Measurements from ENCODE around the gene ZFP62. TPM values are rescaled to one million over a fixed set of nuclear protein-coding genes. Genes with fewer than 3 reads are reported as not detected.

The ZFP62 gene
- total RNA-seq, 1 donor, result 18.1 TPM

DNA sequence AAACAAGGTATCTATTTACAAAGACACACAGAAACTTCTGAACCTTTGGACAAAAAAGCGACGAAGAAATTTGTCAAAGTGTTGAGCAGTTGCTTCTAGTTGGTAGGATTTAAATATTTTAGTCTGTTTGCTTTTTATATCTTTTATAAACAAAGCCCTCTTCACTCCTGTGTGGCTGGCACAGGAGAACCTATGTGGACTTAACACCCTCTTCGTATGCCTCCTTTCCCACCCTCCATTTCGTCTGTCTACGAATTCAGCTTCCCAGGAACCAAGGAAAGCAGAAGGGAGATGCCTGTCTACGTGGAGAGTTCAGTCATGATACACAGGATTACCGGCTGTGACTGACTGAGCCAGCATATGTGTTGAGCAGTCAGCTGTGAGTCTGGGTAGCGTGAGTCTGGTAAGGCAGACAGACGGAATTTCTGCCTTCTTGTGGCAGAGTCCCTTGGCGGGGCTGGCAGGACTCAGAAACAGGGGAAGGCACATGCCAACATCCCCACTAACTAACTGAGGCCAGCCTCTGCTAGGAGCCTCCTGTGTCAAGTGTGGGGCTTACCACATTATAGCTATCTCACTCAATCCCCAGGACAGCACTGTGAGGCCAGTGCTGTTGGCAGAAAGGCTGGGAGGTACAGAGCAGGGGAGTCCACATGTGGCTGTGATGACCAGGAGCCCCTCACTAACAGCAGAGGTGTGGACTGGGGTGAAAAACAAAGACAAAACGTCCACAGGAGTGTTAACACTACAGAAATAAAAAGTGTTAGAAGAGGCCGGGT is 13.9 kb upstream of the ZFP62 start:
- Histone ChIP-seq H4K20me1 (ENCODE audit: insufficient read depth, low read length) (no peaks in the 10 kb centered on the region), H3K79me2 (ENCODE audit: insufficient read depth, low read length) (no peaks in the 10 kb centered on the region), H3K36me3 (ENCODE audit: insufficient read depth, low read length) (no peaks in the 10 kb centered on the region), H3K9me3 (ENCODE audit: low read depth, low read length) (no peaks in the 10 kb centered on the region), H3K4me1 (ENCODE audit: insufficient read depth, low read length) (no peaks in the 10 kb centered on the region), H3K27me3 (ENCODE audit: insufficient read depth, low read length) (no peaks in the 10 kb centered on the region), H2AFZ (ENCODE audit: low read length) (no peak overlapping the region), H3K4me3 (ENCODE audit: insufficient read depth, low read length) (no peak overlapping the region), H3K4me2 (ENCODE audit: insufficient read depth, low read length) (no peak overlapping the region), H3K27ac (ENCODE audit: low read depth, low read length) (no peak overlapping the region)
- TF ChIP-seq CTCF (IDR thresholded peaks at IDR 0.05; ENCODE audit: extremely low read depth, low read depth, low read length), result no peak
- peak; percentile 48 for DNase-seq (ENCODE audit: insufficient read length, low spot score, missing footprints)

DNA sequence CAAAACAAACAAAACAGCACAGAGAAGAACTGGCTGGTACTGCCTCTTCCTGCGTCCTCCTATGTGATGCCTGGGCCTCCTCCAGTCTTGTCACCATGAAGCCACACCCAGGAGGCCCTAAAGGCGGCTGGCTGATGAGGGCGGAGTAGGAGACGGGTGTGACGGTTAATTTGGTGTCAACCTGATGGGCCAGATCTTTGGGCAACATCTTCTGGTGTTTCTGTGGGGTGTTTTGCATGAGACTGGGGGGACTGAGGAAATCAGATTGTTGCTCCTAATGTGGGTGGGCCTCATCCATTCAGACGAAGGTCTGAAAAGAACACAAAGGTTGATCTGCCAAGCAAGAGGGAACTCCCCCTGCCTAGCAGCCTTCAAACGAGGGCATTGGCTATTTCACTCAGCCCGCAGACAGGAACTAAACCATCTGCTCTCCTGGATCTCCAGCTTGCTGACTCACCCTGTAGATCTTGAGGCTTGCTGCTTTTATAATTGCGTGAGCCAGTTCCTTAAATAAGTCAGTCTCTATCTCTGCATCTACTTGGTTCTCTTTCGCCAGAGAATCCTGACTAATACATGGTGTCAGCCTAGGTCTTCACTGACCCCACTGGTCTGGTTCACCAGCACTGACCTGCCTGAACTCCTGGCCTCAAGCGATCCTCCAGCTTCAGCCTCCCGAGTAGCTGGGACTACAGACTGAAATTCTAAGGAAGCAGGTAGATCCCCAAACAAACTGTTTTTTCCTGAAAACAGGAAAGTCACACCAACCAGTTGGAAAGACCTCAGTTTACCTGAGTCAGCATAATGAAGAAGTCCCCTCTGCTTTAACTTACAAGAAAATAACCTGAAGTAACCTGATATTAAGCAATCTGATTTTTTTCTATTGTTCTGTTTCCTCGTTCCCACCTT is 12.8 kb upstream of the ZFP62 start:
- Histone ChIP-seq H3K4me2 (ENCODE audit: insufficient read depth, low read length) (no peak overlapping the region), H3K36me3 (ENCODE audit: insufficient read depth, low read length) (no peaks in the 10 kb centered on the region), H3K27me3 (ENCODE audit: insufficient read depth, low read length) (no peaks in the 10 kb centered on the region), H3K79me2 (ENCODE audit: insufficient read depth, low read length) (no peaks in the 10 kb centered on the region), H4K20me1 (ENCODE audit: insufficient read depth, low read length) (no peaks in the 10 kb centered on the region), H2AFZ (ENCODE audit: low read length) (no peak overlapping the region), H3K9me3 (ENCODE audit: low read depth, low read length) (no peaks in the 10 kb centered on the region), H3K27ac (ENCODE audit: low read depth, low read length) (no peak overlapping the region), H3K4me1 (ENCODE audit: insufficient read depth, low read length) (no peaks in the 10 kb centered on the region), H3K4me3 (ENCODE audit: insufficient read depth, low read length) (no peak overlapping the region)
- no peak for TF ChIP-seq CTCF (IDR thresholded peaks at IDR 0.05; ENCODE audit: extremely low read depth, low read depth, low read length)
- peak; percentile 37 for DNase-seq (ENCODE audit: insufficient read length, low spot score, missing footprints)

- Histone ChIP-seq H3K9me3 (ENCODE audit: low read depth, low read length) (no peaks in the 10 kb centered on the region), H3K4me3 (ENCODE audit: insufficient read depth, low read length) (no peak overlapping the region), H3K79me2 (ENCODE audit: insufficient read depth, low read length) (no peaks in the 10 kb centered on the region), H3K36me3 (ENCODE audit: insufficient read depth, low read length) (no peaks in the 10 kb centered on the region), H2AFZ (ENCODE audit: low read length) (no peak overlapping the region), H4K20me1 (ENCODE audit: insufficient read depth, low read length) (no peaks in the 10 kb centered on the region), H3K27ac (ENCODE audit: low read depth, low read length) (no peak overlapping the region), H3K4me1 (ENCODE audit: insufficient read depth, low read length) (no peaks in the 10 kb centered on the region), H3K4me2 (ENCODE audit: insufficient read depth, low read length) (no peak overlapping the region), H3K27me3 (ENCODE audit: insufficient read depth, low read length) (no peaks in the 10 kb centered on the region)
- TF ChIP-seq CTCF (IDR thresholded peaks at IDR 0.05; ENCODE audit: extremely low read depth, low read depth, low read length), result no peak
- DNase-seq (ENCODE audit: insufficient read length, low spot score, missing footprints), result peak; percentile 1
Observed at GRCh38 chr5:180872419-180872818, 11.3 kb upstream of the ZFP62 start.
